Epithelial cell of esophagus (primary cell): ENCODE measurements around the gene ZNF385D.

Experiments
- DNase-seq: peaks from one replicate; pipeline ENCODE4 v3.0.0; 2010; ENCODE audit warnings: low read depth
- H3K4me3 ChIP-seq: 2 replicates; pipeline ENCODE4 v1.5.1; 2011; ENCODE audit warnings: mild to moderate bottlenecking, low read length, control low read depth
- CTCF ChIP-seq: IDR thresholded peaks from 2 replicates; pipeline ENCODE4 v1.5.1; 2011; ENCODE audit warnings: low read depth, mild to moderate bottlenecking, low read length, control low read depth, inconsistent platforms; ENCODE audit not compliant: insufficient read depth; ENCODE audit errors: missing control alignments

ZNF385D gene

GRCh38 chr3:21425715-21426114 is 325.3 kb downstream of the ZNF385D start:
- no peak for TF ChIP-seq CTCF
- H3K4me3 ChIP-seq: no peak overlapping the region
- DNase-seq: no peak

- no peak overlapping the region for H3K4me3 ChIP-seq
- no peak for TF ChIP-seq CTCF
- no peak for DNase-seq
These were observed 329.9 kb downstream of the ZNF385D start for GRCh38 chr3:21421096-21421495.

- no peak overlapping the region for H3K4me3 ChIP-seq
- no peak for DNase-seq
- no peak for TF ChIP-seq CTCF
These were observed 333.0 kb downstream of the ZNF385D start for GRCh38 chr3:21417991-21418390.

GRCh38 chr3:21414506-21414905 is 336.5 kb downstream of the ZNF385D start:
- DNase-seq: no peak
- H3K4me3 ChIP-seq: no peak overlapping the region
- no peak for TF ChIP-seq CTCF

- TF ChIP-seq CTCF: no peak
- no peak for DNase-seq
- no peak overlapping the region for H3K4me3 ChIP-seq
These were observed 340.0 kb downstream of the ZNF385D start for GRCh38 chr3:21411058-21411457.

GRCh38 chr3:21409401-21409800 is 341.6 kb downstream of the ZNF385D start:
- H3K4me3 ChIP-seq: no peak overlapping the region
- DNase-seq: no peak
- TF ChIP-seq CTCF: no peak

- TF ChIP-seq CTCF: no peak
- DNase-seq: peak; percentile 3
- no peak overlapping the region for H3K4me3 ChIP-seq
These were observed 343.3 kb downstream of the ZNF385D start for GRCh38 chr3:21407743-21408142.
